ENCODE measurements around the gene AMER2. TPM values are rescaled to one million over a fixed set of nuclear protein-coding genes. Genes with fewer than 3 reads are reported as not detected.

AMER2 gene
- total and polyA plus RNA-seq, 8 donors: 0.03 to 1.1 (median 0.14) TPM; not detected in 5

DNA sequence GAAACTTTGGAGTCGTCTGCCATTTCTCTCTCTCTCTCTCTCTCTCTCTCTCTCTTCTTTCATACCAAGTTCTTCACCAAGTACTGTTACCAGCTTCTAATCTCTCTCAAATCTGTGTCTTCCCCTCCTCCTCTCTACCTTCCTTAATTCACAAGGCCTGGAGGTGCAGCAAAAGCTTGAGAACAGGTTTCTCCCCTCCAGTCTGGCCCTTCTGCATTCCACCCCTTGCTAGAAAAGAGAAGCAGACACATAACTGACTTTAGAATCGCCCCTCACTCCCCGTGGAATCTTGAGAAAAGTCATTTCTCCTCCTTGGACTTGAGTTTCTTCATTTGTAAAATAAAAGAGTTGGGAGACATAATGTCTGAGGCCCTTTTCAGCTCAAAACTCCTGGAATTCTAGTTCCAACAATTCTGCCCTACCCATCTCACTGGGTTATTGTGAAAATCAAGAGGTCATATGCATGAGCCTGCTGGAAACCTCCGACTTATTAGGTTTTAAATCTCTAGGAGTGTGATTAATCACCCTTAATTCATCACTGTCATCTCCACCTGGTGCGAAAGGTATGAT is 20.4 kb downstream of the AMER2 start:
- DNase-seq: no peak
- peaks cover 0 to 6% (median 3%) of the 10 kb centered on the region in 4 donors for H3K9me3 ChIP-seq
- no peak overlapping the region for H3K27ac ChIP-seq
- peaks cover 0 to 53% (median 0%) of the 10 kb centered on the region in 3 donors for H3K27me3 ChIP-seq
- H3K4me3 ChIP-seq: no peak overlapping the region
- intact Hi-C loops (cut with DNase I; ENCODE audit: low total_unique reads): no loop called here
- no peaks in the 10 kb centered on the region for H3K36me3 ChIP-seq
- H3K4me1 ChIP-seq: no peaks in the 10 kb centered on the region
- TF ChIP-seq EP300 (IDR thresholded peaks at IDR 0.05) (no peak), POLR2AphosphoS5 (IDR thresholded peaks at IDR 0.05) (no peak), POLR2A (IDR thresholded peaks at IDR 0.05) (no peak)
- TF ChIP-seq, protein P1, sequence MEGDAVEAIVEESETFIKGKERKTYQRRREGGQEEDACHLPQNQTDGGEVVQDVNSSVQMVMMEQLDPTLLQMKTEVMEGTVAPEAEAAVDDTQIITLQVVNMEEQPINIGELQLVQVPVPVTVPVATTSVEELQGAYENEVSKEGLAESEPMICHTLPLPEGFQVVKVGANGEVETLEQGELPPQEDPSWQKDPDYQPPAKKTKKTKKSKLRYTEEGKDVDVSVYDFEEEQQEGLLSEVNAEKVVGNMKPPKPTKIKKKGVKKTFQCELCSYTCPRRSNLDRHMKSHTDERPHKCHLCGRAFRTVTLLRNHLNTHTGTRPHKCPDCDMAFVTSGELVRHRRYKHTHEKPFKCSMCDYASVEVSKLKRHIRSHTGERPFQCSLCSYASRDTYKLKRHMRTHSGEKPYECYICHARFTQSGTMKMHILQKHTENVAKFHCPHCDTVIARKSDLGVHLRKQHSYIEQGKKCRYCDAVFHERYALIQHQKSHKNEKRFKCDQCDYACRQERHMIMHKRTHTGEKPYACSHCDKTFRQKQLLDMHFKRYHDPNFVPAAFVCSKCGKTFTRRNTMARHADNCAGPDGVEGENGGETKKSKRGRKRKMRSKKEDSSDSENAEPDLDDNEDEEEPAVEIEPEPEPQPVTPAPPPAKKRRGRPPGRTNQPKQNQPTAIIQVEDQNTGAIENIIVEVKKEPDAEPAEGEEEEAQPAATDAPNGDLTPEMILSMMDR (IDR thresholded peaks at IDR 0.05): no peak
- 43 to 55% (median 49%) methylated on average over 5 of the region's 5 CpGs for WGBS, 5 donors

DNA sequence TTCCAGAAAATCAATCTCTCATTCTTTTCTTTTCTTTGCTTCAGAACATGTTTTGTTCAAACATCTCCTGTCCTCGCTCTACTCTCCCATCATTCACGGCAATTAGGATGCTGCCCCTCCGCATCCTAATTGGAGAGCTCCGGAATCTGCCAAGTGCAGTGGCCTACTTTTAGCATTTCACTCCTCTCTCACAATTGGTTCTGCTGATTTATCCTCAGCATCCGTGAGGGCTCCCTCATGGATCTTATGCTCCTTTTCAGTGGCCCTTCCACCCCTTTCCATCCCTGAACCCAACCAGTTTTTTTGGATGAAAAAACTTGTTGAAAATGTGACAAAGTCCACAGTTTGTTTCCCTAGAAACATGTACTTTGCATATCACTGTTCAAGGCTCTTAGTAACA is 22.4 kb downstream of the AMER2 start:
- DNase-seq: no peak
- intact Hi-C loops (cut with DNase I; ENCODE audit: low total_unique reads): no loop called here
- 81 to 87% (median 86%) methylated on average over 5 of the region's 5 CpGs for WGBS, 5 donors

DNA sequence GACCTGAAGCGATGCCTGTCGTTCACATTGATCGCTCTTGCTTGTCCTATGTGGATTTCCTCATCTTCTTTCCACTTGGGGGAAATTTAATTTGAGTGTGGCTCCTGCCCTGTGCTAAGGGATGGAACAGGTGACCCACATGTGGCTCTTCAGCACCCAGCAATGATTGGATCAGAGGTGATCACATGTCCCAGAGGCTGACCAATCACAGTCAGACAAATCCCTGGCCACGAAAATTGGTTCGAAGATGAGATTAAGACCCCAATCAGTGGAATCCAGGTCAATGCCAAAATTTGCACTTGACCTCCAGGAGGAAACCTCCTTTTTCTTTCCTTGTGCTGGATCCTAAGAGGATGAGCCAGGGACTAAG is 23.7 kb downstream of the AMER2 start:
- TF ChIP-seq, protein P1 (IDR thresholded peaks at IDR 0.05): no peak
- TF ChIP-seq POLR2AphosphoS5 (IDR thresholded peaks at IDR 0.05) (no peak), EP300 (IDR thresholded peaks at IDR 0.05) (no peak), POLR2A (IDR thresholded peaks at IDR 0.05) (no peak)
- H3K9me3 ChIP-seq: peaks cover 0 to 6% (median 3%) of the 10 kb centered on the region in 4 donors
- peaks cover 0 to 54% (median 0%) of the 10 kb centered on the region in 3 donors for H3K27me3 ChIP-seq
- no peak overlapping the region for H3K4me3 ChIP-seq
- intact Hi-C loops (cut with DNase I; ENCODE audit: low total_unique reads): no loop called here
- no peaks in the 10 kb centered on the region for H3K36me3 ChIP-seq
- DNase-seq: no peak
- no peaks in the 10 kb centered on the region for H3K4me1 ChIP-seq
- H3K27ac ChIP-seq: no peak overlapping the region
- 90 to 96% (median 93%) methylated on average over 5 of the region's 5 CpGs for WGBS, 5 donors

More for the DNA sequence above, 22.4 kb downstream of the AMER2 start:
- TF ChIP-seq POLR2A (IDR thresholded peaks at IDR 0.05) (no peak), EP300 (IDR thresholded peaks at IDR 0.05) (no peak), POLR2AphosphoS5 (IDR thresholded peaks at IDR 0.05) (no peak)
- TF ChIP-seq, protein P1 (IDR thresholded peaks at IDR 0.05): no peak
- Histone ChIP-seq H3K4me1 (no peaks in the 10 kb centered on the region), H3K36me3 (no peaks in the 10 kb centered on the region), H3K9me3 (peaks cover 0 to 6% (median 3%) of the 10 kb centered on the region in 4 donors), H3K4me3 (no peak overlapping the region), H3K27me3 (peaks cover 0 to 61% (median 0%) of the 10 kb centered on the region in 3 donors), H3K27ac (no peak overlapping the region)

DNA sequence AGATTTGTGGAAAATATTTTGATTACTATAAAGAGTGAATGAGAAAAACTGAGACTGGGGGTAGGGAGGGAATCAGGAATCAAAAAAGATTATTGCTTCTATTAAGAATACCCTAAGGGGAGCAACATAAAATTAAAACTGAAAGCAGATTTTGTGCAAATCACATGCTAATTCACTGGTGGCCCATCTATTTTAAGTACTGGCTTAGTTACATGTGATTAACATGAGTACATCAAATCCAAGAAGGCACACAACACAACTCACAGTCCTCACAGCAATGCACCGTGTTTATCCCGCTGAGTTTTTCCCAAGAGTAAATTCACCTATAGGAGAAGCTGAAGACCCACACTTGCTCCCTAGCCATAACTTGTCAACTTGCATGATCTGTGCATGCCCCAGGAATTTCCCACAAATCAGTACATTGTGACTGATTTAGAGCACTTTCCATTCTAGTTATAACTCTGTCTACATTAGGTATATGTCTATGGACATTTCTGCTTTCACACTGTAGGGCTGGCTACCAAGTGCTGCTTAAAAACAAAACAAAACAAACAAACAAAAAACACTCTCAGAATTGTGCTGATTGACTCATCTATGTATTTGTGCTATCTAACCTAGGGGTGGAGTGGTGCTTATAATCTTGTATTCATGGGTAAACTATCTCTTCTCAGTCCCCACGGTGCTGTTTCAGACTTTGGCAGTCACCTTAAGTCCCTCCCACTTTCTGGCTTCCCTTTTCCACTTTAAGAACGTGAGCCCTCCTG is 24.3 kb downstream of the AMER2 start:
- H3K4me3 ChIP-seq: no peak overlapping the region
- no peak for TF ChIP-seq POLR2AphosphoS5 (IDR thresholded peaks at IDR 0.05)
- TF ChIP-seq EP300 (IDR thresholded peaks at IDR 0.05): no peak
- TF ChIP-seq, protein P1 (IDR thresholded peaks at IDR 0.05): no peak
- no peak for TF ChIP-seq POLR2A (IDR thresholded peaks at IDR 0.05)
- no peak overlapping the region for H3K27ac ChIP-seq
- no peaks in the 10 kb centered on the region for H3K4me1 ChIP-seq
- intact Hi-C loops (cut with DNase I; ENCODE audit: low total_unique reads): no loop called here
- peaks cover 0 to 50% (median 0%) of the 10 kb centered on the region in 3 donors for H3K27me3 ChIP-seq
- peaks cover 0 to 6% (median 3%) of the 10 kb centered on the region in 4 donors for H3K9me3 ChIP-seq
- WGBS, 5 donors: 70 to 79% (median 77%) methylated on average over 4 of the region's 4 CpGs
- no peaks in the 10 kb centered on the region for H3K36me3 ChIP-seq
- no peak for DNase-seq

Data from stomach (tissue), 9 donors.